K562 (cell line): Measurements from ENCODE around the gene TRIM13. TPM values are rescaled to one million over a fixed set of nuclear protein-coding genes. Genes with fewer than 3 reads are reported as not detected.

Experiments
- BCLAF1 ChIP-seq, 2 experiments: fragments of 450-650 bp in 1 of 2; IDR thresholded peaks; 2 replicates each; pipeline ENCODE4 v1.6.1; 2011 to 2017; ENCODE audit warnings: low read depth in 2 of 2, antibody characterized with exemption in 1 of 2, borderline replicate concordance in 1 of 2, low read length in 1 of 2, mild to moderate bottlenecking in 1 of 2, mixed read lengths in 1 of 2; ENCODE audit not compliant: control insufficient read depth in 1 of 2
- CCNT2 ChIP-seq: IDR thresholded peaks from 2 replicates; pipeline ENCODE4 v1.6.1; 2011; ENCODE audit warnings: borderline replicate concordance, low read depth, mild to moderate bottlenecking, moderate library complexity, mixed read lengths, low read length; ENCODE audit not compliant: insufficient read length; ENCODE audit errors: extremely low read depth
- EWSR1 ChIP-seq: fragments of 450-650 bp; IDR thresholded peaks from 2 replicates; pipeline ENCODE4 v1.6.1; 2018; ENCODE audit warnings: borderline replicate concordance, mild to moderate bottlenecking, low read depth, moderate library complexity; ENCODE audit not compliant: partially characterized antibody
- HSF4 ChIP-seq: fragments of 250-450 bp; sonication (Bioruptor Pico); IDR thresholded peaks from 2 replicates; pipeline ENCODE4 v2.1.2; 2022; ENCODE audit warnings: mild to moderate bottlenecking, moderate library complexity, borderline replicate concordance
- SIN3B ChIP-seq: fragments of 450-650 bp; IDR thresholded peaks from 2 replicates; pipeline ENCODE4 v1.6.1; 2017; ENCODE audit warnings: low read depth, mild to moderate bottlenecking, moderate library complexity
- SMAD3 ChIP-seq: fragments of 450-650 bp; formaldehyde crosslinking; conservative IDR thresholded peaks from 2 replicates; pipeline ENCODE4 v1.4.0; 2020; ENCODE audit warnings: mild to moderate bottlenecking
- SOX6 ChIP-seq: fragments of 450-650 bp; IDR thresholded peaks from 2 replicates; pipeline ENCODE4 v1.6.1; 2014; ENCODE audit warnings: mild to moderate bottlenecking
- TAF1 ChIP-seq: IDR thresholded peaks from 2 replicates; pipeline ENCODE4 v1.6.1; 2011; ENCODE audit warnings: mild to moderate bottlenecking, low read length, moderate library complexity; ENCODE audit not compliant: insufficient read depth, control insufficient read depth, severe bottlenecking; ENCODE audit errors: extremely low read depth
- U2AF1 ChIP-seq: fragments of 200-400 bp; formaldehyde crosslinking; optimal IDR thresholded peaks from 2 replicates; pipeline ENCODE3; 2017; ENCODE audit warnings: mild to moderate bottlenecking, low read depth, low read length, moderate library complexity
- ZBTB12 ChIP-seq: fragments of 250-450 bp; sonication (Bioruptor Pico); IDR thresholded peaks from 2 replicates; pipeline ENCODE4 v1.4.0; 2020
- ZNF354B ChIP-seq: fragments of 250-450 bp; sonication (Bioruptor Pico); IDR thresholded peaks from 2 replicates; pipeline ENCODE4 v1.4.0; 2020
- ZNF407 ChIP-seq: fragments of 450-650 bp; IDR thresholded peaks from 2 replicates; pipeline ENCODE4 v1.6.1; 2016; ENCODE audit warnings: low read depth
- ZNF76 ChIP-seq: fragments of 250-450 bp; sonication (Bioruptor Pico); IDR thresholded peaks from 2 replicates; pipeline ENCODE4 v1.4.0; 2020; ENCODE audit warnings: mild to moderate bottlenecking, moderate library complexity, borderline replicate concordance
- polyA plus RNA-seq, 8 experiments: library from polyadenylated mRNA; depleted of rRNA in 4 of 8; stranded (reverse) in 5 of 8; unstranded in 3 of 8; fragments of >200 nt; fragmentation: Nextera tagmentation in 2 of 8; fragmentation: Illumina TruSeq in 1 of 8; extraction: Ambion mirVana in 2 of 8; extraction: Trizol in 1 of 8; gene quantifications; 2 replicates each; pipeline versions ENCODE4 v1.2.1 to v1.2.3, GENCODE V29; 2011 to 2014; ENCODE audit warnings: inconsistent platforms in 1 of 8, missing spikeins in 1 of 8
- total RNA-seq, 7 experiments: library from RNA; depleted of rRNA in 6 of 7; stranded (reverse); fragments of >200 nt in 6 of 7; fragmentation: Illumina TruSeq in 2 of 7; extraction: Trizol in 2 of 7; gene quantifications; 2 replicates each; pipeline versions ENCODE4 v1.2.1 to v1.2.3, GENCODE V29; 2011 to 2021; ENCODE audit warnings: low replicate concordance in 1 of 7

Gene TRIM13
- total and polyA plus RNA-seq, 9 of the 15 experiments (the other 6 are each of a cell fraction or from before 2014, with no cell fraction given): 12.1 to 30.6 (median 17.8) TPM

GRCh38 chr13:49996951-49997895 lies at the start of gene TRIM13 (continued):
- peak; percentile 20 for TF ChIP-seq CCNT2
- no peak for TF ChIP-seq ZBTB12 (CRISPR knock-in tag)
- TF ChIP-seq ZNF354B (CRISPR knock-in tag): no peak
- no peak for TF ChIP-seq ZNF76
- TF ChIP-seq EWSR1: no peak
- no peak for TF ChIP-seq SOX6
- peak; percentile 62 for TF ChIP-seq U2AF1
- no peak for TF ChIP-seq ZNF407
- TF ChIP-seq HSF4 (CRISPR knock-in tag): no peak
- 0 out of 4 replicates have a peak, but pooled peaks of 1 of the 2 experiments have one; percentile 56 for TF ChIP-seq BCLAF1 (IDR thresholded peaks at IDR 0.05; ENCODE audit: borderline replicate concordance in 1 of 2, control insufficient read depth in 1 of 2, low read depth in 2 of 2, low read length in 1 of 2)
- TF ChIP-seq SIN3B: 0 out of 2 replicates have a peak, but pooled peaks have one; percentile 22
- 0 out of 2 replicates have a peak, but pooled peaks have one; percentile 6 for TF ChIP-seq SMAD3 (CRISPR knock-in tag)
- TF ChIP-seq TAF1: peak; percentile 39
